ENCODE measurements around the gene GRIN3A.
"Not testable (repeated sequence)": the region's sequence is repeated elsewhere in the genome, so short reads cannot be mapped to it uniquely, and the experiment has no call there.

GRCh38 chr9:101724271-101724670 lies 14.2 kb downstream of the GRIN3A start:
- not testable (repeated sequence) for TF ChIP-seq CTCF, POLR2AphosphoS5, POLR2A, EP300 (IDR thresholded peaks at IDR 0.05)
